ENCODE measurements around the gene GRM1. TPM values are rescaled to one million over a fixed set of nuclear protein-coding genes. Genes with fewer than 3 reads are reported as not detected.

The GRM1 gene
- total RNA-seq, 1 donor from 2014 or later = not detected

DNA sequence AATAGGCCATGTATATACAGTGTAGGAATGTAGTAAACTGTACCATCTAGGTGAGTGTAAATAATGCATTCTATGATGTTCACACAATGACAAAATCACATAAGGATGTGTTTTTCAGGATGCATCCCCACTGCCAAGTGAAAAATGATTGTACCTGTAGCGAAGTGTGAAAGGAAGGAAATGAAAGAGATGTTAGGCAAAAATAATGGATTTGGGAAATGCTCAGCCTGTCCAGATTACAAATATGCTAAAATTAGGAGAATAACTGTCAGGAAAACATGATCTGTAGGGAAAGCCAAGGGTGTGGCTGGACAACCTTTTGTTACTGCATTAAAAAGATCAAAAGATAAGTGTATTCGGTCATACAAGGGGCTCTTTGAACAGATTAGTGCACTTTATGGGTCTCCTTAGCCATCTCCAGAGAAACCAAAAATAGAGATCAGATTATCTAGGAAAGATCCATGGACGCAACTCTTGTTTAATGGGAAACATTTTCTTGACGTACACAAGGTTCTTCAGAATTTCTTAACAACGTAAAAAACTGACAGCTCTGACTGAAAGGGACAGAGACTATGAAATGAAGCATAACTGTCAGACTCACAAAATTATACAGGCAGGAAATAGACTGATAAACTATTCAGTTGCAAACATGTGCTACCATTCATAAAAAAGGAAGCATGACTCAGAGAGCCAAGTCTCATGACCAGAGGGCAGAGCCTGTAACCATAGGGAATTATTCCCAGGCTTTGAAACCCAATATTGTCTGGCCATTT lies 261.1 kb downstream of the GRM1 start:
- TF ChIP-seq, protein P1, sequence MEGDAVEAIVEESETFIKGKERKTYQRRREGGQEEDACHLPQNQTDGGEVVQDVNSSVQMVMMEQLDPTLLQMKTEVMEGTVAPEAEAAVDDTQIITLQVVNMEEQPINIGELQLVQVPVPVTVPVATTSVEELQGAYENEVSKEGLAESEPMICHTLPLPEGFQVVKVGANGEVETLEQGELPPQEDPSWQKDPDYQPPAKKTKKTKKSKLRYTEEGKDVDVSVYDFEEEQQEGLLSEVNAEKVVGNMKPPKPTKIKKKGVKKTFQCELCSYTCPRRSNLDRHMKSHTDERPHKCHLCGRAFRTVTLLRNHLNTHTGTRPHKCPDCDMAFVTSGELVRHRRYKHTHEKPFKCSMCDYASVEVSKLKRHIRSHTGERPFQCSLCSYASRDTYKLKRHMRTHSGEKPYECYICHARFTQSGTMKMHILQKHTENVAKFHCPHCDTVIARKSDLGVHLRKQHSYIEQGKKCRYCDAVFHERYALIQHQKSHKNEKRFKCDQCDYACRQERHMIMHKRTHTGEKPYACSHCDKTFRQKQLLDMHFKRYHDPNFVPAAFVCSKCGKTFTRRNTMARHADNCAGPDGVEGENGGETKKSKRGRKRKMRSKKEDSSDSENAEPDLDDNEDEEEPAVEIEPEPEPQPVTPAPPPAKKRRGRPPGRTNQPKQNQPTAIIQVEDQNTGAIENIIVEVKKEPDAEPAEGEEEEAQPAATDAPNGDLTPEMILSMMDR (IDR thresholded peaks at IDR 0.05) = no peak
- Mint-ChIP-seq H3K4me1 (ENCODE audit: unreplicated experiment) (peaks cover 27% of the 10 kb centered on the region), H3K4me3 (ENCODE audit: unreplicated experiment) (no peak overlapping the region), H3K9me3 (ENCODE audit: unreplicated experiment) (peaks cover 12% of the 10 kb centered on the region), H3K36me3 (ENCODE audit: unreplicated experiment) (peaks cover 2% of the 10 kb centered on the region), H3K27ac (ENCODE audit: unreplicated experiment) (peak overlapping the region; percentile 36), H3K27me3 (ENCODE audit: unreplicated experiment) (no peaks in the 10 kb centered on the region)
- DNase-seq (ENCODE audit: extremely low spot score, unreplicated experiment) = no peak

DNA sequence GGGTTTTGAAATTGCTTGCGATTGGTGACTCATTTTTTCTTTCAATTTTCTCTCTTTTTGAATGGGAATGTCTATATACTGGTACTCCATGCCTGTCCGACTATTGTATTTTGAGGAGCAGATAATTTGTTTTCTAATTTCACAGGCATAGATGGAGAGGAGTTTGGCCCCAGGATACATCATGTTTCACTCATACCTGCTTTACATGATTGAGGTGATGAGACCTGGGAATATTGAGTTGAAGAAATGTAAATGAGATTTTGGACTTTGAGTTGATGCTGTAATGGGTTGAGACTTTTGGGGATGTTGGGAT lies 261.7 kb downstream of the GRM1 start:
- DNase-seq (ENCODE audit: extremely low spot score, unreplicated experiment) = no peak
- H3K36me3 Mint-ChIP-seq (ENCODE audit: unreplicated experiment) = peaks cover 2% of the 10 kb centered on the region
- H3K27me3 Mint-ChIP-seq (ENCODE audit: unreplicated experiment) = no peaks in the 10 kb centered on the region
- peaks cover 12% of the 10 kb centered on the region for H3K9me3 Mint-ChIP-seq (ENCODE audit: unreplicated experiment)
- TF ChIP-seq, protein P1 (IDR thresholded peaks at IDR 0.05) = no peak
- H3K4me1 Mint-ChIP-seq (ENCODE audit: unreplicated experiment) = peaks cover 27% of the 10 kb centered on the region
- peak overlapping the region; percentile 25 for H3K27ac Mint-ChIP-seq (ENCODE audit: unreplicated experiment)
- no peak overlapping the region for H3K4me3 Mint-ChIP-seq (ENCODE audit: unreplicated experiment)

- Mint-ChIP-seq H3K4me1 (ENCODE audit: unreplicated experiment) (peaks cover 15% of the 10 kb centered on the region), H3K4me3 (ENCODE audit: unreplicated experiment) (no peak overlapping the region), H3K27ac (ENCODE audit: unreplicated experiment) (no peak overlapping the region), H3K9me3 (ENCODE audit: unreplicated experiment) (peaks cover 9% of the 10 kb centered on the region), H3K36me3 (ENCODE audit: unreplicated experiment) (peaks cover under 1% of the 10 kb centered on the region), H3K27me3 (ENCODE audit: unreplicated experiment) (no peaks in the 10 kb centered on the region)
- DNase-seq (ENCODE audit: extremely low spot score, unreplicated experiment) = no peak
- TF ChIP-seq, protein P1 (IDR thresholded peaks at IDR 0.05) = no peak
Measured at GRCh38 chr6:146292506-146292905, 263.6 kb downstream of the GRM1 start.

- peaks cover 2% of the 10 kb centered on the region for H3K27me3 Mint-ChIP-seq (ENCODE audit: unreplicated experiment)
- TF ChIP-seq, protein P1 (IDR thresholded peaks at IDR 0.05) = no peak
- H3K36me3 Mint-ChIP-seq (ENCODE audit: unreplicated experiment) = no peaks in the 10 kb centered on the region
- DNase-seq (ENCODE audit: extremely low spot score, unreplicated experiment) = no peak
- H3K27ac Mint-ChIP-seq (ENCODE audit: unreplicated experiment) = no peak overlapping the region
- no peak overlapping the region for H3K4me3 Mint-ChIP-seq (ENCODE audit: unreplicated experiment)
- H3K9me3 Mint-ChIP-seq (ENCODE audit: unreplicated experiment) = peaks cover 4% of the 10 kb centered on the region
- peaks cover 8% of the 10 kb centered on the region for H3K4me1 Mint-ChIP-seq (ENCODE audit: unreplicated experiment)
Measured at GRCh38 chr6:146295695-146296094, 266.8 kb downstream of the GRM1 start.

GRCh38 chr6:146297815-146298214 lies 269.0 kb downstream of the GRM1 start:
- no peak overlapping the region for H3K4me3 Mint-ChIP-seq (ENCODE audit: unreplicated experiment)
- TF ChIP-seq, protein P1 (IDR thresholded peaks at IDR 0.05) = no peak
- DNase-seq (ENCODE audit: extremely low spot score, unreplicated experiment) = no peak
- H3K4me1 Mint-ChIP-seq (ENCODE audit: unreplicated experiment) = peaks cover 5% of the 10 kb centered on the region
- peaks cover 5% of the 10 kb centered on the region for H3K27me3 Mint-ChIP-seq (ENCODE audit: unreplicated experiment)
- no peaks in the 10 kb centered on the region for H3K36me3 Mint-ChIP-seq (ENCODE audit: unreplicated experiment)
- no peak overlapping the region for H3K27ac Mint-ChIP-seq (ENCODE audit: unreplicated experiment)
- no peaks in the 10 kb centered on the region for H3K9me3 Mint-ChIP-seq (ENCODE audit: unreplicated experiment)
